NCI-H748 (cell line): ENCODE measurements around the gene TARBP2.
A peak's percentile ranks its signal among the peaks of the same experiment; 100 is the strongest.
"Not testable (repeated sequence)": the region's sequence is repeated elsewhere in the genome, so short reads cannot be mapped to it uniquely, and the experiment has no call there.

ENCODE experiments used
- DNase-seq: peaks from one replicate; lab custom pipeline; 2025; ENCODE audit not compliant: unreplicated experiment; lab: John Stamatoyannopoulos, UW

The TARBP2 gene

DNA sequence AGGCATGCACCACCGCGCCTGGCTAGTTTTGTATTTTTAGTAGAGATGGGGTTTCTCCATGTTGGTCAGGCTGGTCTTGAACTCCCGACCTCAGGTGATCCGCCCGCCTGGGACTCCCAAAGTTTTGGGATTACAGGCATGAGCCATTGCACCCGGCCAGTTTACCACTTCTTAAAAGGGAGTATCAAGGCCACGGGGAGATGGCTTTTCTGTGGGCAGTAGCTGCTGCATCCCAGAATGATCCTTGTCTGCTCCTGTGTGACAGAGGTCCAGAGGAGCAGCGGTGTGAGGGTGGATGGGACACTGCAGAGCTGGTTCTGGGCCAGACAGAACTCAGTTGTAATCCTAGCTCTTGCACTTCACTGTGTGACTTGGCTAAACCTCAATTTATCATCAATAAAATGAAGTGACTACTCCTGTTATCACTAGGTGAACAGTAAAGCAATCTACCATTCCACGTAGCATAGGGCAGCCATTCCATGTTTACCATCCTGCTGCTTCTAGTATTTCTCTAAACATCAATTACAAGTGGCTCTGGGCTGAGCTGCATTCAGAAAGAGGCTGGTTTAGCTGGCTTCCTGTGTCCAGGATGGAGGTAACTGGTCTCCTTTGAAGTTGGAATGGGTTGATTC lies 9.2 kb downstream of the TARBP2 start:
- DNase-seq, result no peak

DNA sequence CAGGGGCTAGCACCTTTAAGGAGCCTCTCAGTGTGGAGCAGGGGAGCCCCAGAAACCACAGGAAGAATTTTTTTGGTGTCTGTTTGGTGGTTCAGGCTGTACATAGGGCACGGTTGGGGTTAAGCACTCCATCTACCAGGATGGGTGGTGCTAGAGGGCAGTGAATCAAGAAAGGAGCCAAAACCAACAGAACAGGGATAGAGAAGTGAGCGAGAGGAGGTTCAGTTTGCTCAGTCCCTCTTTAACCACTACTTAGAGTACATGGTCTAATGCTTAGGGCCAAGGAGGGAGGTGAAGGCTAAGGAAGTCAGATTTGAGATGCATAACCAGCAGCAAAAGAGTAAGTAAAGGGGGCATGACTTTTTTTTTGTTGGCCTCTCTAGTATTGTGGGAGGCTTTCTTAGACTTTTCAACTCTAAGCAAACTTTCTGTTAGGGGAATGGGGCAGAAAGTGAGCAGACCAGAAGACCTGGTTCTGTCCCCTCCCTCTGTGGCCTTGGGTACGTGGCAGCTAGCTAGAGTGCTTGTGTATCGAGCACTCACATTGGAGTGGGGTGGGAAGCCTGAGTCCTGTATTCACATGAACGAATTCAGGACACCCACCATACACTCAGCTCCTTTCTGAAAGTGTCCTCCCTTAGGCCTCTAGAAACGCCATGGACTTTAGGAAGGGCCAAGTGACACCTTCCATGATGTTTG lies 12.8 kb downstream of the TARBP2 start:
- no peak for DNase-seq

DNA sequence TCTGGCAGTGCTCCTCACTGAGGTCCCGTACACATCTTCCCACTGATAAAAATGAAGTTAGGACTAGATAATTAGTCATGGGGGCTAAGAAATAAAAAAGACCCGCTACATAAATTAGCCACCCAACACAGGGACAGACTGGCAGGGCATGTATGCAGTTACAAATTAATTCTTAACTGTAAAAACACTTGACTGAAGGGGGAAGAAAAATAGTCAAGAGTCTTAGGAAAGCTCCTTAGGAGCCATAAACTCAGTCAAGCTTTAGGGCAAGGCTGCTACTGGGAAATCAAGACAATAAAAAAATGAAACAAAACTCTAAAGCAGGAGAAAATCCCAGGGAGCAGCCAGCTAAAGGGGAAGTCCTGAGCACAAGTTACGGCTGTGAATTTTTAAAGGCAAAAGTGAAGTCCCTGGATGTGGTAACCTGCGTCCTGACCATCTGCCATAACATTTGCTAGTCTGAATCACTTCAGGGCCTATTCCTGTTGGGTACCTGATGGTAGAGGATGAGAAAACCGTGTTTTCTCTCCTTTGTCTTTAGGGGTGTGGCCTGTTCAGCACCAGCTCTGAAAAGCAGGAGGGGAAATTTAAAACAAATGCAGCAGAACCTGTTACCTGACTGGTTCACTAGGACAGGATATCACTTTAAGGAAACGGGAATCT lies 13.7 kb downstream of the TARBP2 start:
- DNase-seq, result no peak

- DNase-seq, result no peak
Observed at GRCh38 chr12:53515291-53515680, 14.2 kb downstream of the TARBP2 start.

DNA sequence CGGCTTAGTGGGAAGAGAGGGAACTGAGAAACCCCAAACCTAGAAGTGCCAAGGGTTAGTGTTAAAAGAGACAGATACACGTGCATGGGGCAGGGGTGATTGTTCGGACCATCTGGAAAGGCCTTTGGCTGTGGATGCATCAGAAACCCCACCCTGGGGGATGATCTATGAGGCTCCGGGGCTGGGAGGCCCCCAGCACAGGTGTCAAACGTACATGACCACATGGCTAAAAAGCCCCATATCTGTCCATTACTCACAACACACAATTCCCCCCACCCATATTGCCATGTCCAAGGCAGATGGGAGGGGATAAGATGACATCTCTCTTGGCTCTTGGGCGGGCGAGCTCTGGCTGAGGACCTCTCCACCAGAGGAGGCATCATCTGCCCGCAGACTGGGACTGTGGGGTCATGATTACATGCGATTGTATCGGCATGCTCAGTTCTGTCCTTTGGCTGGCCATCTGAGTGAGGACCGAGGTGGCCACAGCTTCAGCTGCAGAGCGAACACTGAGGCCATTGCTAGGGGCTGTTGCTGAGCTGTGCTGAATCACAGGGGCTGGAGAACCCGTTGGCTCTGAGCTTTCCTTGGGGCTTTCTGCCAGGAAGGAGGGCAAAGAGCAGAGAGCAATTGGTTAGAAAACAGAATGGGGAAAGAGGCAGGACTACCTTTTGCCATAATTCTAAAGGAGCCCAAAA lies 15.8 kb downstream of the TARBP2 start:
- DNase-seq, result no peak

- DNase-seq, result no peak
Observed at GRCh38 chr12:53518381-53518780, 17.3 kb downstream of the TARBP2 start.

- DNase-seq, result no peak
Observed at GRCh38 chr12:53523131-53523530, 22.0 kb downstream of the TARBP2 start.

DNA sequence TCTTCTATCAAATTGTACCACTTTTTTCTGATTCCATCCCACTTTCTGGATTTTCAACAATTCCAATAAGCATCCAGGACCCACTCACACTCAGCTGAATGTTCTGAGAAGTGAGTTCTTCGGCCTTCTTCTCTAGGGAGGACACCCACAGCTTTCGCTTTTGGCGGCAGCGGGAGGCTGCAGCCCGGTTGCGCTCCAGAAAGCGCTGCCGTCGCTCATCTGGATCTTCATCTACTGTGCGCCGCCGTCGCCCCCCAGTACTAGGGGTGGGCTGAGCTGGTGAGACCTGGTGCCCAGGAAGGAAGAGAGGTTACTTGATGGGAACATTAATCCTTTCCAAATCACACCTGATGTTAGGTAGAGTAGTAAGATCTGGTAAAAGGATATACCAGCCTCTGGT lies 23.4 kb downstream of the TARBP2 start:
- no peak for DNase-seq

DNA sequence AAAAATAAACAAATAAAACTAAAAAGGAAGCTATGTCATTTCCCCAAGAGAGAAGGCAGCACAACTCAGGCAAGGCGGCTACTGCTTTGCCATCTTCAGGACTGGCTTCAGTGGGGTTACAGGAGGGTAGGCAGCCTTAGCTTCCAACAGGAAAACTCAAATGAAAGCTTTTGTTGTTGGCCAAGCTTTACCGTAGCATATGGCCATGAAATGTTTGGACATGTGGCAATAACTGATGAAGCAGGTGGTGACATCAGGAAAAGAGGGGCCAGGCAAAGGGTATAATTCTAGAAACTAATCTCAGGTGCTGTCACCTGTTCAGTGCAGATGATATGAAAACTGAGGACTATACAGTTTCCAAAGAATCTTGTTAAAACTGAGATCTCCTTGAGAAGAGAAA lies 29.0 kb downstream of the TARBP2 start:
- no peak for DNase-seq

- no peak for DNase-seq
Observed at GRCh38 chr12:53530920-53531319, 29.8 kb downstream of the TARBP2 start.

DNA sequence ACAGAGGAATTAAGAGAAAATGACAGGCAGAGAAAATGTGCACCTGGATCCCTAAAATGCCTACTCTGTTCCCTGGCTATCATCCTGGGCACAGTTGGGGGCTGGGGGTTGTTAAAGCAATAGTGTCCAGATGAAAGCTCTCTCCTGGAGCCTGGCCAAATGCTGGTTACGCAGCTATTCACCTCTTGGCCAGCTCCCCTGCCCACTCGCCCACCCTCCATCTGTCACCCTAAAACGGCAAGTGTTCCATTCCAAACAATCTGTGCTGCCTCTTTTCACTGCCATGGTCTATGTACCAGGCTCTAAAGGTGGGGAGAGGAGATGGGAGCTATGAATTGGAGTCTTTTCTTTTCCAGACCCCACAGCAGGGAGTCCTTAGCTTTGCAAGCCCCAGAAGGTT lies 30.9 kb downstream of the TARBP2 start:
- peak; percentile 3 for DNase-seq

GRCh38 chr12:53532524-53533445 lies 31.7 kb downstream of the TARBP2 start:
- no peak for DNase-seq

- no peak for DNase-seq
Observed at GRCh38 chr12:53533471-53533870, 32.4 kb downstream of the TARBP2 start.

DNA sequence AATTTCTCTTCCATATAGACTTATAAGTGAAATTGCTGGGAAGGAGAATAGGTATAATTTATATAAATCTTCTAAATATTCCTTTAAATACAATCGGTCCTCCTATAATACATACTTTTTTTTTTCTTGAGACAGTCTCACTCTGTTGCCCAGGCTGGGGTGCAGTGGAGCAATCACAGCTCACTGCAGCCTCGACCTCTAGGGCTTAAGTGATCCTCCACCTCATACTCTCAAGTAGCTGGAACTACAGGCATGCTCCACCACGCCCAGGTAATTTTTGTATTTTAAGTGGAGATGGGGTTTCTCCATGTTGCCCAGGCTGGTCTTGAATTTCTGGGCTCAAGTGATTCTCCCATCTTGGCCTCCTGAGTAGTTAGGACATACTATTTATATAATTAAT lies 35.9 kb downstream of the TARBP2 start:
- DNase-seq, result no peak

- DNase-seq, result peak; percentile 67
Observed at GRCh38 chr12:53538209-53538689, 37.2 kb downstream of the TARBP2 start.

DNA sequence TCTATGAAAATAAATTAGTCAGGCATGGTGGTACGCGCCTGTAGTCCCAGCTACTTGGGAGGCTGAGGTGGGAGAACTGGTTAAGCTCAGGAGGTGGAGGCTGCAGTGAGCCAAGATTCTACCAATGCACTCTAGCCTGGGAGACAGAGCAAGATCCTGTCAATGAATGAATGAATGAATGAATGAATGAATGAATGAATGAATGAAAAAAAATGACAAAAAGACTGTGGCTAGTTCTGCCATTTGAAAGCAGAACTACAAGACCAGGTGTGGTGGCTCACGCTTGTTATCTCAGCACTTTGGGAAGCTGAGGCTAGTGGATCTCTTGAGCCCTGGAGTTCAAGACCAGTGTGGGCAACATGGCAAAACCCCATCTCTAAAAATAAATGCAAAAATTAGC lies 38.4 kb downstream of the TARBP2 start:
- DNase-seq, result no peak

DNA sequence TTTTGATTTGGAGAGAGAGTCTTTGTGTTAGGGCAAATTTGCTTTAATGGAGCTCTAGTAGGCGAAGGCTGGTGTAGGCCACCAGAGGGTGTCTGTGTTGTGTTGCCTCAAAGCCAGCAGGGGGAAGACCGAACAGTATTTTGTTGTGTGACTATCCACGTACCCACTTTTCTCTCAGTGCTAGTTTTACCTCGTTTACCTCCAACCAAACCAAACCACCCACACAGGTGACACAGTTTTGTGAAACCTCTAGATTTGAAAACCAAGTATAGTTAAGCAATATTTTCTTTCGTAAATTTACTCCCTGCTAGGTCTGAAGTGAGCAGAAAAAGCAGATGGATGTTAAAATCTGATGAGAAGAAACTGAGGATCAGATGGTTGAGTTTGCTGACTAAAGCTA lies 42.5 kb downstream of the TARBP2 start:
- peak; percentile 47 for DNase-seq

DNA sequence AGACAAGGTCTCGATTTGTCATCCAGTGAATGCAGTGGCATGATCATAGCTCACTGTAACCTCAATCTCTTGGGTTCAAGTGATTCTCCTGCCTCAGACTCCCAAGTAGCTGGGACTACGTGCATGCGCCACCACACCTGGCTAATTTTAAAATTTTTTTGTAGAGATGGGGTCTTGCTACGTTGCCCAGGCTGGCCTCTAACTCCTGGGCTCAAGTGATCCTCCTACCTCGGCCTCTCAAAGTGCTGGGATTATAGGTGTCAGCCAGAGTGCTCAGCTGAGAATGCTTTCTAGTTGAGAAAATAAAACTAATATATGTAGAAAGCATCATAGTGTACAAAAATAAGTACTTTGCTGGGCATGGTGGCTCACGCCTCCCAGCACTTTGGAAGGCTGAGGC lies 47.3 kb downstream of the TARBP2 start:
- DNase-seq, result not testable (repeated sequence)

GRCh38 chr12:53550131-53550530 lies 49.0 kb downstream of the TARBP2 start:
- DNase-seq, result not testable (repeated sequence)

DNA sequence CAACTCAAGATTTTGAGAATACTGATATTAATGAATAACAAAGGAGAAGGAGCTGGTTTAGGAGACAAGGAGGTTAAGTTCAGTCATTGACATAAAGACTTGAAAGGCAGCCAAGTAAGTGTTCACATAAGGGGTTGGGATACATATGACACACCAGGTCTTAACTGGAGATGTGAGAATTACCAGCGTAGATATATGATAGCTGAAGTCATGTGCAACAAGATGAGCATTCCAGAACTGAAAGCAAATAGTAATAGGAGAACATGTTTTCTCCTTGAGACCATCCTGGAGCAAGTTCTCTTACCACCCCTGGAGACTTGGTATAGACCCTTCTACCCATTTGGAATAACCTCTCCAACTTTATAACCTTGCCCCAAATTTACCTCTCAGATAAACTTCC lies 49.5 kb downstream of the TARBP2 start:
- DNase-seq, result no peak

- DNase-seq, result no peak
Observed at GRCh38 chr12:53551889-53552291, 50.8 kb downstream of the TARBP2 start.
